T-helper 2 cell treated with Interferon-gamma antibody and Interleukin-4, amounts not matched to agents 5 μg/mL and 100 μg/mL, for 36 hours (primary cell): ENCODE data around the gene SLC6A7.
A peak's percentile ranks its signal among the peaks of the same experiment; 100 is the strongest.

Experiments used
- DNase-seq: peaks from one replicate; pipeline ENCODE4 v3.0.0; 2021; ENCODE audit warnings: low spot score
- H3K27ac Mint-ChIP-seq: one replicate; pipeline ENCODE4 v1.8.0; 2021; ENCODE audit warnings: mild to moderate bottlenecking, mixed read lengths
- H3K27me3 Mint-ChIP-seq: one replicate; pipeline ENCODE4 v1.8.0; 2021; ENCODE audit warnings: low read depth, mixed read lengths
- H3K36me3 Mint-ChIP-seq: one replicate; pipeline ENCODE4 v1.8.0; 2021; ENCODE audit warnings: low read depth, mixed read lengths
- H3K4me1 Mint-ChIP-seq: one replicate; pipeline ENCODE4 v1.8.0; 2021; ENCODE audit warnings: low read depth, mixed read lengths
- H3K4me3 Mint-ChIP-seq: one replicate; pipeline ENCODE4 v1.8.0; 2022; ENCODE audit warnings: mild to moderate bottlenecking, moderate library complexity, mixed read lengths
- H3K9me3 Mint-ChIP-seq: one replicate; pipeline ENCODE4 v1.8.0; 2021; ENCODE audit warnings: mixed read lengths

The SLC6A7 gene

GRCh38 chr5:150149618-150150017 lies 40.2 kb upstream of the SLC6A7 start:
- peaks cover 11% of the 10 kb centered on the region for H3K27me3 Mint-ChIP-seq
- DNase-seq = no peak
- peak overlapping the region; percentile 91 for H3K27ac Mint-ChIP-seq
- H3K9me3 Mint-ChIP-seq = no peaks in the 10 kb centered on the region
- H3K4me3 Mint-ChIP-seq = peak overlapping the region; percentile 67
- peaks cover 19% of the 10 kb centered on the region for H3K4me1 Mint-ChIP-seq
- H3K36me3 Mint-ChIP-seq = no peaks in the 10 kb centered on the region

DNA sequence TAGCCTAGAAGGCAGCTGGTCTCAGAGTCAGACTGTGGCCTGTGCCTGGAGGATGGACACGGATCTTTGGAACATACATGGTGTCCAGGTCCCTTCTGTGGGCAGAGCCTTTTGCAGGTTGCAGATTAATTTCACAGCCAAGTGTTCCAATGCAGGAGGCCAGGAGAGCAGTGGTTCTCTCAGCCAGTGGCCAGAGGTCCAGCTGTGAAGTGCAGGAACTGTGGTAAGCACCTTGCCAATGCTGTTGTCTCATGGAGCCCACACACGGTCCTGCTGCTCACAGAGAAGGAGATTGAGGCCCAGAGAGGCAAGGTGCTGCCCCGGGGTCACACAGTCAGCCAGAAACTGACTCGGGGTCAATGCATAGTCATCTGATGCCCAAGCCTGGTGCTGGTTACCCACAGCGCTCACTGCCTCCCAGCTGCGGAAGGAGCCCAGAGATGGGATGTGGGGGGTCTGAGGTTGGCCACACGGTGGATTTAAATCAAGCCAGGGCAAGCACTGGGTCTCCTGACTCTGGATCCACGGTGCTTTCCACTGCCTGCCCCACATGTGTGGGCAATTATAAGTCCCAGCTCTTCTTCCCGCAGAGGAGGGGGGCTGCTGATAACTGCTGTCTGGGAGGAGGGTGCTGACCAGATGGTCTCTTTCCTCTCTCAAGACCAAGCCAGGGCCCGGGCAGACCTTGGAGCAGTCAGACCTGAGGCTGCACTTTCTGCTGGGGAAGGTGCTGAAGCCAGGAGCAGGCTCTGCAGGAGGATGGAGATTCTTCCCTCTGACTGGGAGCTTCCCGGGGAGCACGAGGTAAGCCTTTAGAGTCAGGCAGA lies 37.0 kb upstream of the SLC6A7 start:
- Mint-ChIP-seq H3K27ac (no peak overlapping the region), H3K36me3 (no peaks in the 10 kb centered on the region)

DNA sequence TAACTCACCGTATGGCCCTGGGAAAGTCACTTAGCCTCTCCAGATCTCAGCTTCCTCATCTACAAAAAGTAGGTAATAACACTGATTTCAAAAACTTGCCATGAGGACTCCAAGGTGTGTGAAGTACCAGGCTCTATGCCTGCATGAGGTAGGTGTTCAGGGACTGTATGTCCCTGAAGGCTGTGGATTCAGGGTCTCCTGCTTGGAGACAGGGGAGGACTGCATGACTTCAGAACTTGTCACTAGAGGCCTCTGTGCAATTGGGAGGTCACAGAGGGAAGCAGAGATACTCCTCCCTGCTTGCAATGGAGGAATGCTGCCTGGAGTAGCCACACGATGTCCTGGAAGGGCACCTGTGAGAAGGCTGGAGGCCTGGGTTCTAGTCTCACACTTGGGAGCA lies 36.4 kb upstream of the SLC6A7 start:
- H3K36me3 Mint-ChIP-seq = no peaks in the 10 kb centered on the region
- H3K4me1 Mint-ChIP-seq = peaks cover 22% of the 10 kb centered on the region
- H3K9me3 Mint-ChIP-seq = no peaks in the 10 kb centered on the region
- no peak for DNase-seq
- peaks cover 34% of the 10 kb centered on the region for H3K27me3 Mint-ChIP-seq
- no peak overlapping the region for H3K27ac Mint-ChIP-seq
- no peak overlapping the region for H3K4me3 Mint-ChIP-seq

More for the DNA sequence above, 37.0 kb upstream of the SLC6A7 start:
- DNase-seq = no peak
- Mint-ChIP-seq H3K4me1 (peaks cover 22% of the 10 kb centered on the region), H3K9me3 (no peaks in the 10 kb centered on the region), H3K27me3 (peaks cover 34% of the 10 kb centered on the region), H3K4me3 (no peak overlapping the region)

DNA sequence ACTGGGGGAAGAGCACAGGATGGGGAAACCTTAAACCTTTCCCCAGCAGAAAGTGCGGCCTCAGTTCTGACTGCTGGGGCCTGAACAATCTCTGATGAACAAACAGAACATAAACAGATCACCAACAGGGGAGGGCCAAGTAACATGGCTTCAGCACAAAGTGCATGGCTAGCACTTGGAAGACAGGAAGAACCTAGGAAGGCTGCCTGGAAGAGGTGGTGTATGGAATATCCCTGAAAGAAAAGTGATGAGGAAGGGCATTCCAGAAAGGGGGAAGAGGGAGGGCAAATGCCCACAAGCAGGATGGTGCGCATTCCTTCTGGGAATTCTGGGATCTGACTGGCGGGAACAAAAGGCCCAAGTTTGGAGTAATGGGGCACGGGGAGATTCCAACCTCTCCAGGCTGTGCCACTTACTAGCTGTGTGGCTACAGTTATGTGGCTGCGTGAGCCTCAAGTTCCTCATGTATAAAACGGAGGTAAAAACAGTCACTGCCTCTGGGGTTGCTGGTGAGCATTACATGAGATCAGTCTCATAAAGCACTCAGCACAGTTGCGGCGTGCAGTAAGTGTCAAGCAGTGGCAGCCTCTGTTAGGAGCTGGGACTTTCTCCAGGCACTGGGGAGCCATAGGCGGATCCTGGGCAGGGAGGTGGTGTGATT lies 35.8 kb upstream of the SLC6A7 start:
- no peak for DNase-seq
- peak overlapping the region; percentile 68 for H3K4me3 Mint-ChIP-seq
- peaks cover 16% of the 10 kb centered on the region for H3K4me1 Mint-ChIP-seq
- H3K36me3 Mint-ChIP-seq = no peaks in the 10 kb centered on the region
- H3K9me3 Mint-ChIP-seq = no peaks in the 10 kb centered on the region
- H3K27ac Mint-ChIP-seq = no peak overlapping the region
- H3K27me3 Mint-ChIP-seq = peaks cover 34% of the 10 kb centered on the region

GRCh38 chr5:150154618-150155128 lies 35.2 kb upstream of the SLC6A7 start:
- Mint-ChIP-seq H3K9me3 (no peaks in the 10 kb centered on the region), H3K27me3 (peaks cover 34% of the 10 kb centered on the region), H3K4me1 (peaks cover 11% of the 10 kb centered on the region), H3K4me3 (peak overlapping the region; percentile 68), H3K36me3 (no peaks in the 10 kb centered on the region), H3K27ac (no peak overlapping the region)
- no peak for DNase-seq

DNA sequence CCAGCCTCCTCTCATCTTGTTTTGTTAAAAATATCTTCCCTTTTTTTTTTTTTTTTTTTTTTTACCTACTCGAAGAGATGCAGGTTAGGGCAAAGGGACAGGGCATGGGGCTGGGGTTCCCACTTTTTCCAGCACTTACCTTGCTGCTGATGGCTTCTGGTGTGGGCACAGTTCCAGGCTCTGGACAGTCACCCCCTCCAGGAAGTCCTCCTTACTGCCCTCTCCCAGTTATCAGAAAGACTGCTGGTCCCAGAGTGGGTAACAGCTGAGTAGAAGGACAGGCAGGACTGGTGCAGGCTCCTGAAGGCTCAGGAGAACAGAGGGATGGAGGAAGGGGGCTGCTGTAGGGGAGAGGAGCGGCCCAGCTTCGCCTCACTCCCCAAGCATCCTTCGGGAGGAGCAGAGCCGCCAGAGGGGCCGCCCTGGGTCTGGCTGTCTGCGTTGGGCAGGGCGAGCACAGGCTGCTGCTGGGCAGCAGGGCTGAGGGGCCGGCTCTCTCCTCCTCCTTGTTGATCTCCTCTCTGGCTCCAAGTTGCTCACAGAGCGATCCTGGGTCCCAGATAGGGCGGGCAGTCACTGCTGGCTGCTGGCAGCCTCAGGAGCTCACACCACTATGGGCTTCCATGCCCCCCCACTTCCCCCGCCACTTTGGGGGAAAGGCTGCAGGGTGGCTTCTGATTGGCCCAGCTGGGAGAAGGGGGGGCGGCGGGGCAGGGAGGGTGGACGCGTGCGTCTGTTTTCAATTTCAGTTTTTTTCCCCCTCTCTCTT lies 34.4 kb upstream of the SLC6A7 start, which contains the start of gene PDGFRB:
Gene PDGFRB, minus strand, starts transcription at position 588 of the 769 bp plus-strand sequence. CDS start 18,798 bp downstream, outside the sequence.
- H3K9me3 Mint-ChIP-seq = no peaks in the 10 kb centered on the region
- H3K4me3 Mint-ChIP-seq = peak within 1 kb of the TSS; percentile 80
- peaks cover 8% of the 10 kb centered on the region for H3K4me1 Mint-ChIP-seq
- H3K36me3 Mint-ChIP-seq = no peaks in the 10 kb centered on the region
- H3K27me3 Mint-ChIP-seq = peaks cover 34% of the 10 kb centered on the region
- H3K27ac Mint-ChIP-seq = no peak within 1 kb of the TSS
- peak; percentile 9 for DNase-seq

- Mint-ChIP-seq H3K27ac (no peak overlapping the region), H3K27me3 (peaks cover 34% of the 10 kb centered on the region), H3K9me3 (no peaks in the 10 kb centered on the region), H3K36me3 (no peaks in the 10 kb centered on the region), H3K4me3 (peak overlapping the region; percentile 80), H3K4me1 (peaks cover 8% of the 10 kb centered on the region)
- no peak for DNase-seq
These were observed 33.9 kb upstream of the SLC6A7 start for GRCh38 chr5:150156027-150156368.

GRCh38 chr5:150156540-150156939 lies 33.3 kb upstream of the SLC6A7 start:
- H3K36me3 Mint-ChIP-seq = no peaks in the 10 kb centered on the region
- H3K4me1 Mint-ChIP-seq = peaks cover 9% of the 10 kb centered on the region
- H3K9me3 Mint-ChIP-seq = no peaks in the 10 kb centered on the region
- no peak overlapping the region for H3K27ac Mint-ChIP-seq
- no peak for DNase-seq
- H3K4me3 Mint-ChIP-seq = no peak overlapping the region
- H3K27me3 Mint-ChIP-seq = peaks cover 34% of the 10 kb centered on the region

- Mint-ChIP-seq H3K36me3 (no peaks in the 10 kb centered on the region), H3K9me3 (no peaks in the 10 kb centered on the region), H3K27ac (no peak overlapping the region), H3K27me3 (peaks cover 34% of the 10 kb centered on the region), H3K4me1 (peaks cover 10% of the 10 kb centered on the region), H3K4me3 (no peak overlapping the region)
- DNase-seq = no peak
These were observed 32.7 kb upstream of the SLC6A7 start for GRCh38 chr5:150157168-150157567.

DNA sequence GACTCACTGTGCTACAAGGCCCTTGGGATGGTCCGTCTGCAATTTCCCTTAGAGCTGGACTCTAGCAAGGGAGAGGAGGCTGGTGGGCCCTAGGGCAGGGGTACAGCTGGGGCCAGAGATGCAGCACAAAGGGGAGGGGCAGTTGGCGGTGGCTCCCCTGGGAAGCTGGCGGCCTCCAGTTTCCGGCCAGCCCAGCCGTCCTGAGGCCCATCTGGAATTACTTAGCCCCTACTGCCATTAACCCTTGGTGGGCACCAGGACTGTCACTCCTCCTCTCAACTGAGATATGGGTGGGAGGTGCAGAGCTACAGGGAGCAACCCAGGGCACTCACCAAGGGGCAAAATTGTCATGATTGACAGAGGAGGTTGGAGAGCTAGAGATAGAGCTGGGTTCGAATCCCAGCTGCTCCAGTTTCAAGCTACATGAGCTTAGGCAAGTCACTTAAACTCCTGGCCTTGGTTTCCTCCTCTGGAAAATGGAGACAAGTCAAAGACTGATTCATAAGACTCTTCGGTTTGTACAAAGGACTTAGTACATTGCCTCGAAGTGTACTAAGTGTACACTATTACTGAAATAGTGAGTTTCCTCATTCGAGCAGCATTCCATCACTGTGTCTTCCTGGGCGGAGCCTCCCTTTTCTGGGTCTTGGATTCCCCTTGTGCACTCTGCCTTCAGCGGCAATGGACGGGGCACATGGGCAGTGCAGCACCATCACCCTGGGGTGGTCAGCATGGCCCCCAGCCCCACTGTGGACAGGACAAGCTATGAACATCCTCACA lies 31.5 kb upstream of the SLC6A7 start:
- H3K36me3 Mint-ChIP-seq = no peaks in the 10 kb centered on the region
- DNase-seq = no peak
- H3K27me3 Mint-ChIP-seq = peaks cover 33% of the 10 kb centered on the region
- no peak overlapping the region for H3K27ac Mint-ChIP-seq
- H3K4me3 Mint-ChIP-seq = no peak overlapping the region
- peaks cover 10% of the 10 kb centered on the region for H3K4me1 Mint-ChIP-seq
- H3K9me3 Mint-ChIP-seq = no peaks in the 10 kb centered on the region

DNA sequence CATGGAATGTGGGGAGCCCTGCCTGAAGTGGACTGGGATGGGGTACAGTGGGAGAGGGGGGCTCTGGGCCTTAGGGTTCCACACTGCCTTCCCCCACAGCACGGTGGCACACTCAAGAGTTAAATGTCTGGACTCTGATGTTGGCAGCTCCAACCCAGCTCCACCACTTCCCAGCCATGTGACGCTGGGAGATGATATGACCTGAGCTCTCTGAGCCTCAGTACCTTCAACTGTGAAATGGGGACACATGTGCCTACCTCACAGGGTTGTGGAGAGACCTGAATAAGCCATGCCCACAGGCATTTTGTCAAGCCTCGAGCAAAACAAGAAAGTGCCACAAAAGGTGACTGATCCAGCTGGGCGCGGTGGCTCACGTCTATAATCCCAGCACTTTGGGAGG lies 30.8 kb upstream of the SLC6A7 start:
- Mint-ChIP-seq H3K4me1 (peaks cover 10% of the 10 kb centered on the region), H3K27me3 (peaks cover 27% of the 10 kb centered on the region), H3K36me3 (no peaks in the 10 kb centered on the region), H3K9me3 (no peaks in the 10 kb centered on the region), H3K4me3 (no peak overlapping the region), H3K27ac (no peak overlapping the region)
- no peak for DNase-seq

DNA sequence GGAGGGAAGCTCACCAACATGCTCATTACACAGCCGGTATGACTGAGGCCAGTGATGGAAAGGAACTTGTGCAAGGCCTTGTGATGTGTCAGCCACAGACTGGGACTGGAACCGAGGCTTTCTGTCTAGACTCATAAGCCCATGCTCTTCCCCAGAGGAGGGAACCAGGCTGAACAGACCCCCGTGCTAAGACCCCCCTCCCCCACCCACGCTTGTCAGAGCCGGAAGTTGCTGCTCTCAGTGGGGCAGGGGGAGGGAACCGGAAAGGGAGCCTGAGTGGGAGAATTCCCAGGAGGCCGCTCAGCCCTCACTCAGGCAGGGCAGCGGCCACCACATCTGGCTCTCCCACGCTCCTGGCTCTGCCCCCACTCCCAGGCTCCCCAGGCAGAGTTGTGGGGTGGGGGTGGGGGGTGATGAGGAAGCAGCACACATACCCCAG lies 30.1 kb upstream of the SLC6A7 start:
- DNase-seq = no peak
- Mint-ChIP-seq H3K27me3 (peaks cover 29% of the 10 kb centered on the region), H3K4me1 (peaks cover 6% of the 10 kb centered on the region), H3K27ac (no peak overlapping the region), H3K9me3 (no peaks in the 10 kb centered on the region), H3K4me3 (no peak overlapping the region), H3K36me3 (no peaks in the 10 kb centered on the region)

DNA sequence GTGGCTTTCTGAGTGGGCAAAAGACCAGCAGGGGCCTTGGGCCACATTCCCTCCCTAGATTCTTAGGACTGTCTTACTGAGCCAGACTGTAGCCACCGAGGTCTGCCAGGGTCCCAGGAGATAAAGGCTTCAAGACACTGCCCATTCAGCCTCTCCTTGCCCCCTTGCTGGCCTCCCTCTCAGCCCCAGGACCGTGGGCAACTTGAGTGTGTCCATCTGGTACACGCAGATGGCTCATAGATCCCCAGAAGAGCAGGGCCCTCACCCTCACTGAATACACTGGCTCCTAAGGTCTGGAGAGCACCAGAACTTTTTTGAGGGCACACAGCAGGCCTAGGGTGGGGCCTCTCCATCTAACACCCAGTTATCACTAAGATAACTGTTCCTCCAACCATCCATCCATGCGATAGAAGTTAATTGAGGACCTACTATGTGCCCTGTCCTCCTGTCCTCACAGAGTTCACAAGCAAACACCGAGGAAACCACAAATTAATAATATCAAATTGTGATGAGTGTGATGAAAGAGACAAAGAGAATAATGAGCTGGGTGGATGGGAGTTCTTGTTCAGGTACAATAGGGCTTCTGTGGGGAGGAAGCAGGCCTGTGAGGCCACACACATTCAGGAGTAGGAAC lies 29.3 kb upstream of the SLC6A7 start:
- Mint-ChIP-seq H3K36me3 (no peaks in the 10 kb centered on the region), H3K4me3 (no peak overlapping the region), H3K27me3 (peaks cover 31% of the 10 kb centered on the region), H3K9me3 (no peaks in the 10 kb centered on the region), H3K4me1 (peaks cover 6% of the 10 kb centered on the region), H3K27ac (no peak overlapping the region)
- DNase-seq = no peak
